Activated naive CD4-positive, alpha-beta T cell treated with anti-CD3 and anti-CD28 coated beads, Interleukin-2, amount 50 U/mL, for 72 hours (primary cell): ENCODE data around the gene ERG. TPM values are rescaled to one million over a fixed set of nuclear protein-coding genes. Genes with fewer than 3 reads are reported as not detected.

ENCODE experiments used
- ATAC-seq, 2 donors: fragments of 150-1000 bp; cut with Tn5 transposase; 2 replicates each; pipeline ENCODE4 v1.10.0; 2021; ENCODE audit warnings: mild to moderate bottlenecking in 2 of 2, moderate library complexity in 2 of 2
- DNase-seq, 2 donors: peaks; one replicate each; pipeline ENCODE4 v3.0.0; 2021 to 2022; ENCODE audit warnings: low spot score in 2 of 2
- H3K27ac Mint-ChIP-seq, 2 donors: one replicate each; pipeline ENCODE4 v1.8.0; 2022; ENCODE audit warnings: mild to moderate bottlenecking in 2 of 2, mixed read lengths in 2 of 2
- H3K36me3 Mint-ChIP-seq, 2 donors: one replicate each; pipeline ENCODE4 v1.8.0; 2022; ENCODE audit warnings: mixed read lengths in 2 of 2
- H3K9me3 Mint-ChIP-seq, 2 donors: one replicate each; pipeline ENCODE4 v1.8.0; 2022; ENCODE audit warnings: mixed read lengths in 2 of 2
- total RNA-seq, 2 donors: library from RNA; stranded (reverse); gene quantifications; one replicate each; pipeline ENCODE4 v1.2.3, GENCODE V29; 2022

ERG gene
- total RNA-seq, 2 donors from 2014 or later = not detected

GRCh38 chr21:38505654-38506523 is 7.6 kb upstream of the ERG start:
- ATAC-seq = peak; percentile 52 to 64
- peak in 1 of 2 donors; percentile 13 for DNase-seq
- Mint-ChIP-seq H3K36me3 (no peaks in the 10 kb centered on the region), H3K9me3 (no peaks in the 10 kb centered on the region), H3K27ac (no peak overlapping the region)

GRCh38 chr21:38504066-38504465 is 5.8 kb upstream of the ERG start:
- ATAC-seq (no peak), DNase-seq (no peak)
- Mint-ChIP-seq H3K27ac (no peak overlapping the region), H3K9me3 (no peaks in the 10 kb centered on the region), H3K36me3 (no peaks in the 10 kb centered on the region)

- no peak for DNase-seq
- no peak overlapping the region for H3K27ac Mint-ChIP-seq
- H3K9me3 Mint-ChIP-seq = no peaks in the 10 kb centered on the region
- H3K36me3 Mint-ChIP-seq = no peaks in the 10 kb centered on the region
- no peak for ATAC-seq
Measured at GRCh38 chr21:38503583-38503982, 5.3 kb upstream of the ERG start.

- Mint-ChIP-seq H3K9me3 (no peaks in the 10 kb centered on the region), H3K27ac (no peak overlapping the region), H3K36me3 (no peaks in the 10 kb centered on the region)
- ATAC-seq (no peak), DNase-seq (no peak)
Measured at GRCh38 chr21:38500073-38500472, 1.8 kb upstream of the ERG start.

GRCh38 chr21:38499296-38499695 is 1.0 kb upstream of the ERG start:
- H3K36me3 Mint-ChIP-seq = no peaks in the 10 kb centered on the region
- no peak for ATAC-seq
- no peaks in the 10 kb centered on the region for H3K9me3 Mint-ChIP-seq
- no peak for DNase-seq
- H3K27ac Mint-ChIP-seq = no peak overlapping the region

- H3K27ac Mint-ChIP-seq = no peak overlapping the region
- DNase-seq = no peak
- no peaks in the 10 kb centered on the region for H3K36me3 Mint-ChIP-seq
- no peak for ATAC-seq
- no peaks in the 10 kb centered on the region for H3K9me3 Mint-ChIP-seq
Measured at GRCh38 chr21:38496224-38496623, 2.1 kb downstream of the ERG start.

GRCh38 chr21:38495696-38496095 is 2.6 kb downstream of the ERG start:
- DNase-seq = no peak
- H3K36me3 Mint-ChIP-seq = no peaks in the 10 kb centered on the region

GRCh38 chr21:38495242-38495641 is 3.0 kb downstream of the ERG start:
- DNase-seq = no peak
- no peak for ATAC-seq
- Mint-ChIP-seq H3K27ac (no peak overlapping the region), H3K9me3 (no peaks in the 10 kb centered on the region), H3K36me3 (no peaks in the 10 kb centered on the region)

More at GRCh38 chr21:38495696-38496095, 2.6 kb downstream of the ERG start:
- Mint-ChIP-seq H3K9me3 (no peaks in the 10 kb centered on the region), H3K27ac (no peak overlapping the region)
- ATAC-seq = no peak

- no peak for ATAC-seq
- no peak for DNase-seq
- Mint-ChIP-seq H3K36me3 (no peaks in the 10 kb centered on the region), H3K27ac (no peak overlapping the region), H3K9me3 (no peaks in the 10 kb centered on the region)
Measured at GRCh38 chr21:38494703-38495102, 3.6 kb downstream of the ERG start.

- ATAC-seq = no peak
Measured at GRCh38 chr21:38494251-38494642, 4.0 kb downstream of the ERG start.

GRCh38 chr21:38493549-38494250 is 4.6 kb downstream of the ERG start:
- peak overlapping the region in 1 of 2 donors; percentile 25 for H3K27ac Mint-ChIP-seq
- no peak for ATAC-seq
- H3K36me3 Mint-ChIP-seq = no peaks in the 10 kb centered on the region
- H3K9me3 Mint-ChIP-seq = no peaks in the 10 kb centered on the region
- DNase-seq = no peak

More at GRCh38 chr21:38494251-38494642, 4.0 kb downstream of the ERG start:
- no peaks in the 10 kb centered on the region for H3K36me3 Mint-ChIP-seq
- no peaks in the 10 kb centered on the region for H3K9me3 Mint-ChIP-seq
- H3K27ac Mint-ChIP-seq = no peak overlapping the region
- no peak for DNase-seq

- Mint-ChIP-seq H3K36me3 (no peaks in the 10 kb centered on the region), H3K27ac (no peak overlapping the region), H3K9me3 (no peaks in the 10 kb centered on the region)
- ATAC-seq (no peak), DNase-seq (no peak)
Measured at GRCh38 chr21:38492007-38492406, 6.3 kb downstream of the ERG start.

GRCh38 chr21:38491536-38491935 is 6.7 kb downstream of the ERG start:
- Mint-ChIP-seq H3K27ac (no peak overlapping the region), H3K9me3 (no peaks in the 10 kb centered on the region), H3K36me3 (no peaks in the 10 kb centered on the region)
- no peak for DNase-seq
- ATAC-seq = no peak

GRCh38 chr21:38490411-38491020 is 7.8 kb downstream of the ERG start:
- Mint-ChIP-seq H3K27ac (no peak overlapping the region), H3K9me3 (no peaks in the 10 kb centered on the region), H3K36me3 (no peaks in the 10 kb centered on the region)
- no peak for ATAC-seq
- no peak for DNase-seq

- no peaks in the 10 kb centered on the region for H3K9me3 Mint-ChIP-seq
- H3K36me3 Mint-ChIP-seq = no peaks in the 10 kb centered on the region
- DNase-seq (no peak), ATAC-seq (no peak)
- H3K27ac Mint-ChIP-seq = no peak overlapping the region
Measured at GRCh38 chr21:38489729-38490128, 8.5 kb downstream of the ERG start.

- ATAC-seq (no peak), DNase-seq (no peak)
- H3K36me3 Mint-ChIP-seq = no peaks in the 10 kb centered on the region
- H3K9me3 Mint-ChIP-seq = no peaks in the 10 kb centered on the region
- H3K27ac Mint-ChIP-seq = no peak overlapping the region
Measured at GRCh38 chr21:38489271-38489652, 9.0 kb downstream of the ERG start.

- Mint-ChIP-seq H3K9me3 (no peaks in the 10 kb centered on the region), H3K27ac (no peak overlapping the region), H3K36me3 (no peaks in the 10 kb centered on the region)
- DNase-seq (no peak), ATAC-seq (no peak)
Measured at GRCh38 chr21:38488640-38489270, 9.5 kb downstream of the ERG start.
